Fibroblast of lung (primary cell): ENCODE measurements around the gene LAMA5. TPM values are rescaled to one million over a fixed set of nuclear protein-coding genes. Genes with fewer than 3 reads are reported as not detected.

Experiments
- DNase-seq, 2 donors: peaks; one replicate each; pipeline versions ENCODE4 v3.0.0 to v3.0.0-alpha.2; 2010; ENCODE audit warnings: low read depth in 2 of 2
- H2AFZ ChIP-seq: 2 replicates; pipeline ENCODE4 v1.5.1; 2012; ENCODE audit warnings: low read length, control low read depth, inconsistent platforms
- H3K27ac ChIP-seq: 2 replicates; pipeline ENCODE4 v1.5.1; 2011; ENCODE audit warnings: low read length, control low read depth; ENCODE audit not compliant: insufficient read depth
- H3K27me3 ChIP-seq: 2 replicates; pipeline ENCODE4 v1.5.1; 2011; ENCODE audit warnings: mild to moderate bottlenecking, low read length; ENCODE audit not compliant: control insufficient read depth, insufficient read depth
- H3K36me3 ChIP-seq: 2 replicates; pipeline ENCODE4 v1.5.1; 2011; ENCODE audit warnings: low read length; ENCODE audit not compliant: control insufficient read depth, insufficient read depth
- H3K4me1 ChIP-seq: 2 replicates; pipeline ENCODE4 v1.5.1; 2011; ENCODE audit warnings: low read length; ENCODE audit not compliant: control insufficient read depth, insufficient read depth; ENCODE audit errors: extremely low read depth
- H3K4me2 ChIP-seq: 2 replicates; pipeline ENCODE4 v1.5.1; 2011; ENCODE audit warnings: low read length, control low read depth; ENCODE audit not compliant: insufficient read depth; ENCODE audit errors: extremely low read depth
- H3K4me3 ChIP-seq, 4 experiments: fragments of 200-600 bp in 1 of 4; sonication (generic) in 1 of 4; replicated peaks in 1 of 4; 2 replicates each; pipeline ENCODE4 v1.5.1; 2011 to 2016; ENCODE audit warnings: low read length in 4 of 4, low read depth in 3 of 4, mild to moderate bottlenecking in 3 of 4, control low read depth in 2 of 4, inconsistent platforms in 1 of 4, mixed read lengths in 1 of 4; ENCODE audit not compliant: insufficient read depth in 1 of 4; ENCODE audit errors: control extremely low read depth in 1 of 4
- H3K79me2 ChIP-seq: 2 replicates; pipeline ENCODE4 v1.5.1; 2012; ENCODE audit warnings: mild to moderate bottlenecking, low read length, inconsistent platforms; ENCODE audit not compliant: control insufficient read depth, insufficient read depth
- H3K9ac ChIP-seq: 2 replicates; pipeline ENCODE4 v1.5.1; 2011; ENCODE audit warnings: mild to moderate bottlenecking, low read length, control low read depth; ENCODE audit not compliant: insufficient read depth
- H3K9me3 ChIP-seq: 2 replicates; pipeline ENCODE4 v1.5.1; 2012; ENCODE audit warnings: low read depth, low read length; ENCODE audit not compliant: control insufficient read depth, insufficient read depth
- H4K20me1 ChIP-seq: 2 replicates; pipeline ENCODE4 v1.5.1; 2011; ENCODE audit warnings: low read length; ENCODE audit not compliant: control insufficient read depth, insufficient read depth; ENCODE audit errors: extremely low read depth
- EZH2 ChIP-seq: IDR thresholded peaks from 2 replicates; pipeline ENCODE4 v1.5.1; 2012; ENCODE audit warnings: low read length, control low read depth, mild to moderate bottlenecking; ENCODE audit errors: missing control alignments
- polyA plus RNA-seq, 2 donors: library from polyadenylated mRNA; depleted of rRNA in 1 of 2; stranded (reverse) in 1 of 2; unstranded in 1 of 2; fragments of >200 nt; gene quantifications; 2 replicates each; pipeline ENCODE4 v1.2.1, GENCODE V29; 2011 to 2012; ENCODE audit warnings: missing spikeins in 1 of 2
- total RNA-seq: library from RNA; depleted of rRNA; stranded (reverse); fragments of >200 nt; gene quantifications from 2 replicates; pipeline ENCODE4 v1.2.1, GENCODE V29; 2014
- TF ChIP-seq, protein P1 (sequence below), 2 donors: IDR thresholded peaks in 1 of 2; conservative IDR thresholded peaks in 1 of 2; 1 replicate in 1 of 2; 2 replicates in 1 of 2; pipeline ENCODE4 v1.5.1; 2011 to 2012; ENCODE audit warnings: low read length in 2 of 2, control low read depth in 1 of 2, inconsistent platforms in 1 of 2, low read depth in 1 of 2, mild to moderate bottlenecking in 1 of 2

LAMA5 gene
- total and polyA plus RNA-seq, 2 donors (not counting 1 experiment from before 2014, with no cell fraction given): 1.5 to 81.6 TPM

DNA sequence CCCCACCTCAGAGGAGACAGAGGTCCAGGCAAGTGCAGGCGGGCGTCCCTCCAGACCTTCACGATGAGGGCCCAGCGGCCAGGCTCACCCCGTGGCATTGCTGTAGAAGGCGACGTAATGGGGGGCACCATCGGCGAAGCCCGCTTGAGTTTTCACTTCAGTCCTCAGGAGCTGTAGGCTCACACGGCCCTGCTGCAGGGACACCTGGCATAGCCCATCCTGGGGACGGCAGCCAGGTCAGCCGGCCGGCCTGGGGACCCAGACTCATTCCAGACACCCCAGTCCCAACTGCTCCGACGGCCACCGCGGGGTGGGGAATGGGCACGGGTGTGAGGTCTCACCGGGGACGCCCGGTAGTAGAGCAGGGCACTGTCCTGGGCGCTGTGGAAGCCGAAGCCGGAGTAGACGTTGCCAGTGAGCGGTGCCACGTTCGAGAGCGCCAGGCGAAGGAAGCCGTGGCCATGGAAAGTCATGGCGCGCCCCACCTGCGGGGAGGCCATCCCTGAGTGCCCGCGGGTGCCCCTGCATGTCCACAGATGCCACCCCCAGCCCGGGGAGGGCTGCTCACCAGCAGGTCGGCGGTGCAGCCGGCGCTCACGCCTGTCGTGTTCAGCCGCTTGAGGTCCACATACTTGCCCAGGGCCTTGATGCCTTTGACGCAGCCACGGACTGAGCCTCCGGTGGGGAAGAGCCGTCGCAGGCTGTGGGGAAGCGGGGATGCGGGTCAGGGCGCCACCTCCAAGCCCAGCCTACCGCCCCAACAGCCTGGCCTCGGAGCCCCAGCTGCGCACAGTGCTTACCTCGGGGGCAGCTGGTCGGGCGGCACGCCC, 55.1 kb downstream of the LAMA5 start:
- no peak for DNase-seq
- Histone ChIP-seq H3K9ac (no peak overlapping the region), H3K4me2 (no peak overlapping the region), H2AFZ (no peak overlapping the region), H3K27me3 (no peaks in the 10 kb centered on the region), H3K27ac (no peak overlapping the region), H3K4me3 (no peak overlapping the region), H3K4me1 (no peaks in the 10 kb centered on the region), H4K20me1 (no peaks in the 10 kb centered on the region), H3K79me2 (no peaks in the 10 kb centered on the region), H3K9me3 (no peaks in the 10 kb centered on the region), H3K36me3 (peaks cover 59% of the 10 kb centered on the region)
- no peak for TF ChIP-seq EZH2
- TF ChIP-seq, protein P1, sequence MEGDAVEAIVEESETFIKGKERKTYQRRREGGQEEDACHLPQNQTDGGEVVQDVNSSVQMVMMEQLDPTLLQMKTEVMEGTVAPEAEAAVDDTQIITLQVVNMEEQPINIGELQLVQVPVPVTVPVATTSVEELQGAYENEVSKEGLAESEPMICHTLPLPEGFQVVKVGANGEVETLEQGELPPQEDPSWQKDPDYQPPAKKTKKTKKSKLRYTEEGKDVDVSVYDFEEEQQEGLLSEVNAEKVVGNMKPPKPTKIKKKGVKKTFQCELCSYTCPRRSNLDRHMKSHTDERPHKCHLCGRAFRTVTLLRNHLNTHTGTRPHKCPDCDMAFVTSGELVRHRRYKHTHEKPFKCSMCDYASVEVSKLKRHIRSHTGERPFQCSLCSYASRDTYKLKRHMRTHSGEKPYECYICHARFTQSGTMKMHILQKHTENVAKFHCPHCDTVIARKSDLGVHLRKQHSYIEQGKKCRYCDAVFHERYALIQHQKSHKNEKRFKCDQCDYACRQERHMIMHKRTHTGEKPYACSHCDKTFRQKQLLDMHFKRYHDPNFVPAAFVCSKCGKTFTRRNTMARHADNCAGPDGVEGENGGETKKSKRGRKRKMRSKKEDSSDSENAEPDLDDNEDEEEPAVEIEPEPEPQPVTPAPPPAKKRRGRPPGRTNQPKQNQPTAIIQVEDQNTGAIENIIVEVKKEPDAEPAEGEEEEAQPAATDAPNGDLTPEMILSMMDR (conservative IDR thresholded peaks at IDR 0.05 in 1 of 2, IDR thresholded peaks at IDR 0.05 in 1 of 2; ENCODE audit: low read depth in 1 of 2, low read length in 2 of 2): no peak

DNA sequence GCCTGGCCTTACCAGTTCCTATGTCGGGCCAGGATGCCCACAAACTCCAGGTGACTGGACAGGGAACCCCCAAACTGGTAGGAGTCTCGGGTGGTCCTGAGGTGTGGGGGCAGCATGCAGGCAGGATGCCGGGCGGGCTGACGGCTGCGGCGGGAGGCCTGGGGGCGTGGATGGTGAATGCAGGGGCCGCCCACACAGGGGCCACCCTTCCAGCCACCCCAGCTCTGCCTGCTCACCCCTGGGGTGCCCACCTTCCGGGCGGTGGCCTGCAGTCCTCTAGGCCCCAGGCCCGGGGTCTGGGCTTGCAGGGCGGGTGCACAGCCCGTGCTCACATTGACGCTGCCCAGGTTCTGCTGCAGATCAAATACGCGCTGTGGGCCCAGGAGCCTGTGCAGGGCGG, 56.0 kb downstream of the LAMA5 start:
- Histone ChIP-seq H3K4me3 (no peak overlapping the region), H3K4me2 (no peak overlapping the region), H3K9ac (no peak overlapping the region), H3K27ac (no peak overlapping the region), H3K27me3 (no peaks in the 10 kb centered on the region), H2AFZ (no peak overlapping the region), H3K4me1 (no peaks in the 10 kb centered on the region), H3K36me3 (peaks cover 57% of the 10 kb centered on the region), H4K20me1 (no peaks in the 10 kb centered on the region), H3K9me3 (no peaks in the 10 kb centered on the region), H3K79me2 (peaks cover 6% of the 10 kb centered on the region)
- DNase-seq: no peak
- TF ChIP-seq, protein P1 (conservative IDR thresholded peaks at IDR 0.05 in 1 of 2, IDR thresholded peaks at IDR 0.05 in 1 of 2; ENCODE audit: low read depth in 1 of 2, low read length in 2 of 2): no peak
- TF ChIP-seq EZH2: no peak

GRCh38 chr20:62310757-62311121, 56.4 kb downstream of the LAMA5 start:
- peak in 1 of 2 donors; percentile 44 for DNase-seq
- Histone ChIP-seq H3K9ac (no peak overlapping the region), H3K4me1 (no peaks in the 10 kb centered on the region), H3K27ac (no peak overlapping the region), H3K27me3 (no peaks in the 10 kb centered on the region), H3K9me3 (no peaks in the 10 kb centered on the region), H3K79me2 (peaks cover 10% of the 10 kb centered on the region), H3K4me2 (no peak overlapping the region), H2AFZ (no peak overlapping the region), H4K20me1 (no peaks in the 10 kb centered on the region), H3K36me3 (peaks cover 56% of the 10 kb centered on the region), H3K4me3 (no peak overlapping the region)
- TF ChIP-seq EZH2: no peak
- TF ChIP-seq, protein P1 (conservative IDR thresholded peaks at IDR 0.05 in 1 of 2, IDR thresholded peaks at IDR 0.05 in 1 of 2; ENCODE audit: low read depth in 1 of 2, low read length in 2 of 2): no peak
